HPDE6-E6E7 (cell line): Measurements from ENCODE around the gene CEACAM4.
"Not testable (repeated sequence)": the region's sequence is repeated elsewhere in the genome, so short reads cannot be mapped to it uniquely, and the experiment has no call there.

ENCODE experiments used
- DNase-seq: peaks from one replicate; pipeline ENCODE4 v3.0.0; 2011; ENCODE audit warnings: missing footprints; ENCODE audit errors: extremely low spot score

CEACAM4 gene

DNA sequence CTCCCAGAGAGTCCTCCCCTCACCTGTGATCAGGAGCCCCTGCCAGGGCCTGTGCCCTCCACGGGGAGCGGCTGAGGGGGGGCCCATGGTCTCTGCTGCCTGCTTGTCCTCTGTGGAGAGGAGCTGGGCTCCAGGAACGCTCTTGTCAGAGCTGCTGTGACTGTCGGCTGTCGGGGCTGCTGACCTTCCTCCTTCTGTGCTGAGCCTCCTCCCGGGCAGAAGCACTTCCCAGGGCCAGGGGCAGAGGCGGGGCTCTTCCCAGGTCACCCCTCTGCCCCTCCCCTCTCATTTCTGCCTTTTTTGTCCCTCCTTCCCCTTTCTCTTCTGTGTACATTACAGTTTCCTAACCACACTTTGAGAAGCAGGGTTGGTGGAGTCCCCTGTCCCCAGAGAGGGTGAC, at the start of gene CEACAM4:
CEACAM4 (minus strand) TSS at position 198 of the 400 bp plus-strand sequence; CDS start at position 87, 111 bp downstream.
- no peak for DNase-seq

DNA sequence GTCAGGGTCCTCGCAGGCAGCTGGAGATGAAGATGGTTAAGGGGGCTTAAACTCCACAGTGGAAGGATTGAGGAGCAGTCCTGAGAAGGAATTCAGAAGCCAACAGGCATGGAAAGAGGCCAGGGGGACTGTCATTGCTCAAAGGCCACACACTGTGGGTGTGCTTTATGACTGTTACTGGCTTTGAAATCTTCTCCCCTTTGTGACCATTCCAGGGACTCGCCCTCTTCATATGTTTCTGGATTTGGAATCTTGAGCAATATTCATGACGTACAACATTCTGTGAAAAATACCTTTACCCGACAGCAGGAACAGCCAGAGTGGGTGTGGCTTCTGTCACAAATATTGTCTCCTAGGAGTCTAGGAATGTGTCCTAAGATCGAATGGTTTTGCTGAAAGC, 44.6 kb upstream of the CEACAM4 start:
- DNase-seq: no peak

GRCh38 chr19:41670755-41671154, 43.9 kb upstream of the CEACAM4 start:
- DNase-seq: no peak

GRCh38 chr19:41668315-41668714, 41.4 kb upstream of the CEACAM4 start:
- no peak for DNase-seq

- no peak for DNase-seq
Measured at GRCh38 chr19:41666075-41666474, 39.2 kb upstream of the CEACAM4 start.

GRCh38 chr19:41657157-41657556, 30.3 kb upstream of the CEACAM4 start:
- DNase-seq: no peak

DNA sequence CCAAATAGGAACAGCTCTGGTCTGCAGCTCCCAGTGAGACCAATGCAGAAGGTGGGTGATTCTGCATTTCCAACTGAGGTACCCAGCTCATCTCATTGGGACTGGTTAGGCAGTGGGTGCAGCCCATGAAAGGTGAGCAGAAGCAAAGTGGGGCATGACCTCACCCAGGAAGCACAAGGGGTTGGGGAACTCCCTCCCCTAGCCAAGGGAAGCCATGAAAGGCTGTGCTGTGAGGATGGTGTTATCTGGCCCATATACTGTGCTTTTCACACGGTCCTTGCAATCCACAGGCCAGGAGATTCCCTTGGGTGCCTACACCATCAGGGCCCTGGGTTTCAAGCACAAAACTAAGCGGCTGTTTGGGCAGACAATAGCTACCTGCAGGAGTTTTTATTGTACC, 29.9 kb upstream of the CEACAM4 start:
- DNase-seq: not testable (repeated sequence)

DNA sequence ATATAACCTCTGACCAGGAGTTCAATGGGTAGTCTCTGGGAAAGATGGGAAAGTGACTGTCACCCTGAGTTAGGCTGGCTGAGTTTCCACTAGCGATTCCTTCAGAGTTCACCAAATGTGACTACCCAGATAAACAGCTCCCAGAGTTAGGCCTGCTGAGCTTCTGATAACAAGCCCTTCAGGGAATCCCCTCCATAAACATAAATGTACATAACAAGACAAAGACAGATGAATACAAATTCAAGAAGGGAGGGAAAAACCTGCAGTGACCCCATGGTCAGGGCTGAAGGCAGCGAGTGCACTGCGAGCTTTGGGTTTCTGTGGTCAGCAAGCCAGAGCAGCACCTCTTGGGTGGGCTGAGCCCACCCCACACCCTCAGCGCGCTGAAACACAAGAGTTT, 25.4 kb upstream of the CEACAM4 start:
- DNase-seq: no peak

DNA sequence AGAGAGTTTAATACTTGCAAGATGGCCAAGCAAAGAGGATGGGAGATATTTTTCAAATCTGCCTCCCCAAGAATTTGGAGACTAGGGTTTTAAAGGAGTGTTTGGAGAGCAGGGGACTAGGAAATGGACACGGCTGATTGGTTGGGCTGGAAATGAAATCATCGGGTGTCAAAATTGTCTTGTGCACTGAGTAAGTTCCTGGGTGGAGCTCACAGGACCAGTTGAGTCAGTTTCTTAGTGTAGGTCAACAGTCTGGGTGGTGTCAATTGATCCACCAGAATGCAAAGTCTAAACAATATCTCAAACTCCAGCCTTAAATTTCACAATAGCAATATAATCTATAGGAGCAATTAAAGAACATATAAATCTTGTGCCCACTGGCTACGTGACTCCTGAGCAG, 23.0 kb upstream of the CEACAM4 start:
- no peak for DNase-seq

DNA sequence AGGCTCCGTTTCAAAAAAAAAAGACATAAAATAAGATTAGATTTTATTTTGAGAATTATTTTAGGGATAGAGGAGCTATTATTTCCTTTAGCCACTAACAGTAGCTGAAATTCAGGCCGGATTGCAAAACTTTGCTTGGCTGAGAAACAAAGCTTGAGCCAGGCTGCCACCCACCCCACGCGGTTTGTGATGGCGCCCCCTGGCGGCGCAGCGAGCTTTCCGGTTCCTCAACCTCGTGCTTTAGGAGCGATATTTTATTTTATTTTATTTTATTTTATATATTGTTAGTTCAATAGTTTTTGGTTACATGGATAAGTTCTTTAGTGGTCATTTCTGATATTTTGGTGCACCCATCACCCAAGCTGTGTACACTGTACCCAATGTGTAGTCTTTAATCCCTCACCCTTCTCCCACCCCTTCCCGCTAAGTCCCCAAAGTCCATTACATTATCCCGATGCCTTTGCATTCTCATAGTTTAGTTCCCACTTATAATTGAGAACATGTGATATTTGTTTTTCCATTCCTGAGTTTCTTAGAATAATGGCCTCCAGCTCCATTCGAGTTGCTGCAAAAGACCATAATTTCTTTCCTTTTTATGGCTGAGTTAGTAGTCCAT, 19.8 kb upstream of the CEACAM4 start:
- no peak for DNase-seq

DNA sequence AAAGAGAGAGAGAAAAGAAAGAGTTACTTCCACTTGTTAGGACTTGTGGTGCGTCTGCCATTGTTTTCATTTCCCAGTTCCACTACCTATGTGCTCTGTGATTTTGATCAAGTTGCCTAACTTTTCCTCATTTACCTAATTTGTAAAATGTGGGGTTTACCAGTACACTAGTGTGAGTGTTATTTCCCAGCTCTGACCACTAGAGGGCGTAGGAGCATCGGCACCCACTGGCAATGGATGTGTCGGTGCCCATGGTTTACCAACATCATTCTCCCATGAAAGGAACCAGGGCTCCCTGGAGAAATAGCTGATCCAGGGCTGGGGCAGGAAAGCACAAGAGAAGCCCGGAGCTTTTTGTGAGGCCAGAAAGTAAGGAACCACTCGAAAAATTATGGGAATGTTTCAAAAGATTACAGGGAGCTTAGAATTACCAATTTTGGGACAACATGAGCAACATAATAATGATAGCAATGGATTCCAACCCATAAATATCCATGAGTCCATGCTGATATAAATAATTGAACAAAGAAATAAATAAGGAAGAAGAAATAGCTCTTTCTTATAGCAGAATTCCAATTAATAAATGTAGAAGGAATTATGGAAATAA, 15.1 kb upstream of the CEACAM4 start:
- DNase-seq: peak; percentile 69

GRCh38 chr19:41638641-41639081, 11.8 kb upstream of the CEACAM4 start:
- DNase-seq: no peak

DNA sequence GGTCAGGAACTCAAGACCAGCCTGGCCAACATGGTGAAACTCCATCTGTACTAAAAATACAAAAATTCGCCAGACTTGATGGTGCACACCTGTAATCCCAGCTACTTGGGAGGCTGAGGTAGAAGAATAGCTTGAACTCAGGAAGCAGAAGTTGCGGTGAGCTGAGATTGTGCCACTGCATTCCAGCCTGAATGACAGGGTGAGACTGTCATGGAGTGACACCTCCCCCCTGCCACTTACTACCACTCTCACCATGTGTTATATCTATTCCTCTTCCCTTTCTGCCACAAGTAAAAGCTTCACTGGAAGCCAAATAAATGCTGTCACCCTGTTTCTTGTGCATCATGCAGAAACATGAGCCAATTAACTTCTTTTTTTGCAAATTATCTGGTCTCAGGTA, 10.6 kb upstream of the CEACAM4 start:
- DNase-seq: no peak

GRCh38 chr19:41627966-41628675, 1.2 kb upstream of the CEACAM4 start:
- DNase-seq: no peak

DNA sequence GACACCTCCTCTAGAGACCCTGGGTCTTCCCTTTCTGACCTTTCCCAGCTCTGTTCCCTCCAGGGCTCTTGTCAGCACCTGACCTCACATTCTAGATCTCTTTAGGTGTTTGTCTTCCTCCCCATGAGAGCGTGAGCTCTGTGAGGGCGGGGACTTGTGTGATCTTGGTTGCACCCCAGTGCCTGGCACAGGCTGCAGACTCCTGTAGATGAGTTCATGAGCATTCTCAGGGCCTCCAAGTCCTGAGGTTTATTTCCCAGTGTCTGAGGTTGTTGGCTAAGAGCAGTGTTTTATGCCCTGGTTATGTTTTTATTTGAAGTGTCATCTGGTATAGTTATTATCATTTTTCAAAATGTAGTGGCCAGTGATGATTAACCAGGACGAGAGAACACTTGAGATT, 596 bp downstream of the CEACAM4 start:
- no peak for DNase-seq

DNA sequence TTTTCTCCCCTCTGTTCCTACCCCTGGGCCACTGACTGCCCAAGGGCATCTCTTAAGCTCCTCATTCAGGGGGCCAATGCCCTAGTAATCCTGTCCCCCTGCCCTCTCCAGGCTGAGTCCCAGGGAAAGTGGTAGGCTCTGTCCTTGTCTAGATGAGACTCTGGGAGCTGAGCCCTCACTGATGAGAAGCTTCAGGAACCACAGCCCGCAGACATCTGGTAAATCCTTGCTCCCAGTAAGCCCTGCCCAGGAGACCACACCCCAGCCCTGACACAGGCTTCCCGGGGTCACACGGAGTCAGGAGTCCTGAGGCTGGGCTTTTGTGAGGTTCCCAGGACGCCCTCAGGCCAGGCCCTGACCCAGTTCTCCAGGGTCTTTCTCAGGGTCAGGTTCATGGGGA, 1.9 kb downstream of the CEACAM4 start:
- DNase-seq: no peak

- no peak for DNase-seq
Measured at GRCh38 chr19:41624515-41624914, 2.4 kb downstream of the CEACAM4 start.

DNA sequence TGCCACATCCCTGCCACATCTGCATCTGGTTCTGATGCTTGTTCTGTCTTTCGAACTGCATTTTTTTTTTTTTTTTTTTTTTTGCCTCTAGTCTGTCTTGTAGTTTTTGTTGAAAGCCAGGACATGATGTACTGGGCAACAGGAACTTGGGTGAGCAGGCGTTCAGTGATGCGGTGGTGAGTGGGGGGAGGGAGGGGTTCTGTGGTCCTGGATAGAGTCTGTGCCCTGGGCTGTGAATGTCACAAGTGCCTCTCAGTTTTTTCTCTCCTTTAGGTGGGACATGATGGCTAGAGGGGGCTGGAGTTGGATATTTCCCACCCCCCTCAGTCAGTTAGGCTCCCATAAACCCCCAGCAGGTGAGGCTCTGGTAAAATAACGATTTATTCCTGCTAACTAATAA, 3.5 kb downstream of the CEACAM4 start:
- DNase-seq: no peak

DNA sequence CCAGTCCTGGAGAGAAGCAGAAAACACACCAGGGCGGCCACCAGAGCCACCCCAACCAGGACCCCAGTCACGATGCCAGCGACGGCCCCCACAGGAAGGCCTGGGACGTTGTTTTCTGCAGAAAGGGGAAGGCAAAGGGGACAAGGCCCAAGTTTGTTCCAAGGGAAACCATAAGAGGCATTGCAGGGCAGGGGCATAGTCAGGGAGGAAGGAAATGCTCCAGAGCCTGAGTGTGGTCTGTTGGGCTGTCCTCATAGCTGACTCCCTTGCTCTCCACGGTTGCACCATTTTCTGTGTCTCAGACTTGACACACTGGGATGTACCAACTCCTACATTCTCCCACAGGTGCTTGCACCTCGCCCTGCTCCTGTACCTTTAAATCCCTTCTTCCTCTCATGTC, 5.2 kb downstream of the CEACAM4 start:
- DNase-seq: no peak

DNA sequence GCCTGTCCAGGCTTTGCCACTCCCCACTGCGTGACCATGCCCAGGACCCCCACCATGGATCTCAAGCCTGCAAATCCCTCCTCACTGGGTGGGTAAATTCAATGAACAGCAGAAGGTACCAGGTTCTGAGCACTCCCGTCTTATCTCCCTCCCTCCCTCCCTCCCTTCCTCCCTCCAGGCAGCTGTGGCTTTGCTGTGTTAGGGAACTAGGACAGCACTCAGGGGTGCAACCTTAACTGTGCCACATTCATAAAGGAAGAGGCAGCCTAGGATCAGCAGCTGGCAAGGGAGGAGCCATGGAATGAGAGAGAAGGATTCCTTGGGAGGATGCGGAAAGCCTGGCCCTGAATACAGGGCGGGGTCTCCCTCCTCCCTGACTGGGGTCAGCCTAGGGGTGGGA, 5.6 kb downstream of the CEACAM4 start:
- DNase-seq: no peak

DNA sequence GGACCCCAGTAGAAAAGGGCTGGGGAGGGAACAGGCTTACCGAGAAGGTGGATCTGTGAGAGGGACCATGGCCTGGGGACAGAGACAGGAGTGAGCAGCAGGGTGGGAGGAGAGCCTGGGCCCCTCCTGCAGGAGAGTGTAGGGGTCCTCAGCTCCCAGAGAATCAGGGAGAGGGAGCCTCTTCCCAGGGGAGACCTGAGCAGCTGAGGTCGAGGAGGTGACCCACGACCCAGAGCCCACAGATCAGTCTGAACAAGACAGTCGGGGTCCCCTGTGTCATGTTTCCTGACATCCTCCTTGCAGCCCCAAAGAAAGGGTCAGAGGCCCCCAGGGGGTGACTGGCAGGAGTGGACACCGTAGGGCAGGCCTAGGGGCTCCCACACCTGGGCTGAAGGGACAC, 6.7 kb downstream of the CEACAM4 start:
- no peak for DNase-seq

DNA sequence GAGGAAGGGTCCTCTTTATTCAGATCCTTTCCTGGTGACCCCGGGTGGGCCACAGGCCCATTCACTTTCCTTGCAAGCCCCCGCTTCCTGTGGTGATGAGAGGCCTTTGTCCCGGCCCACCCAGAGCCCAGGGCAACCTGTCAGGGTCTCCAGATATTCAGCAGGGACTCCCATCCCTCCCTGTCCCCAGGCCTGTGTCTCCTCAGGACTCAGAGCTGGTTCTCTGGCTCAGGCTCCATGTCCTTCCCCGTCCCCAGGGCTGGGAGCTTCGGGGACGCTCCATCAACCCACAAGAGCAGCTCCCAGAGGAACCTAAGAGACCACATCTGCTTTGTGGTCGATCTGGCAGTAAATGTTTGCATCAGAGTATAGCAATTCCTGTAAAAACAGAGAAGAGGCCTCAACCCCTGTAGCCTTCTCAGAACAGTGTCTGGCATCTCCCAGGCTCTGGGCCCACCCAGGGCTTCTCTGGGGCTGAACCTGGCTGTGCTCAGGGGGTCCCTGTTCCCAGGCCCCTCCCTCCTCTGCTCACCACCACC, 7.8 kb downstream of the CEACAM4 start:
- no peak for DNase-seq
